HEK293 (cell line): Measurements from ENCODE around the gene HIVEP2.

Source experiments
- WT1 ChIP-seq: fragments of 450-650 bp; formaldehyde crosslinking; IDR thresholded peaks from 2 replicates; pipeline ENCODE4 v1.5.1; 2016; ENCODE audit warnings: missing biosample characterization, missing genetic modification characterization
- ZBTB44 ChIP-seq: fragments of 450-650 bp; IDR thresholded peaks from 2 replicates; pipeline ENCODE4 v1.5.1; 2018; ENCODE audit warnings: missing biosample characterization, mild to moderate bottlenecking, missing genetic modification characterization
- ZNF202 ChIP-seq: fragments of 450-650 bp; formaldehyde crosslinking; IDR thresholded peaks from 2 replicates; pipeline ENCODE4 v1.5.1; 2016; ENCODE audit warnings: missing biosample characterization, missing genetic modification characterization, borderline replicate concordance
- ZNF223 ChIP-seq: fragments of 450-650 bp; formaldehyde crosslinking; IDR thresholded peaks from 2 replicates; pipeline ENCODE4 v1.5.1; 2016; ENCODE audit warnings: missing biosample characterization, missing genetic modification characterization
- ZNF416 ChIP-seq: fragments of 450-650 bp; formaldehyde crosslinking; IDR thresholded peaks from 2 replicates; pipeline ENCODE4 v1.5.1; 2016; ENCODE audit warnings: missing biosample characterization, missing genetic modification characterization
- ZNF449 ChIP-seq: fragments of 450-650 bp; formaldehyde crosslinking; IDR thresholded peaks from 2 replicates; pipeline ENCODE4 v1.5.1; 2017; ENCODE audit warnings: missing biosample characterization, mild to moderate bottlenecking, missing genetic modification characterization, moderate library complexity
- ZNF555 ChIP-seq: fragments of 450-650 bp; formaldehyde crosslinking; conservative IDR thresholded peaks from 2 replicates; pipeline ENCODE4 v1.5.1; 2017; ENCODE audit warnings: missing biosample characterization, mild to moderate bottlenecking, missing genetic modification characterization, inconsistent platforms
- ZNF654 ChIP-seq: fragments of 450-650 bp; formaldehyde crosslinking; IDR thresholded peaks from 2 replicates; pipeline ENCODE4 v1.5.1; 2016; ENCODE audit warnings: low read depth, missing biosample characterization, missing genetic modification characterization
- ZNF660 ChIP-seq: fragments of 450-650 bp; IDR thresholded peaks from 2 replicates; pipeline ENCODE4 v1.5.1; 2018; ENCODE audit warnings: missing biosample characterization, mild to moderate bottlenecking, missing genetic modification characterization
- ZNF701 ChIP-seq: fragments of 450-650 bp; formaldehyde crosslinking; IDR thresholded peaks from 2 replicates; pipeline ENCODE4 v1.5.1; 2016; ENCODE audit warnings: missing biosample characterization, missing genetic modification characterization
- TF ChIP-seq, protein P1 (sequence below): fragments of 450-650 bp; formaldehyde crosslinking; conservative IDR thresholded peaks from 2 replicates; pipeline ENCODE4 v1.5.1; 2016; ENCODE audit warnings: low read depth, missing biosample characterization, missing genetic modification characterization
- TF ChIP-seq, protein P2 (sequence below): fragments of 450-650 bp; formaldehyde crosslinking; conservative IDR thresholded peaks from 2 replicates; pipeline ENCODE4 v1.5.1; 2016; ENCODE audit warnings: low read depth, missing biosample characterization, missing genetic modification characterization
- TF ChIP-seq, protein P3 (sequence below): fragments of 450-650 bp; IDR thresholded peaks from 2 replicates; pipeline ENCODE4 v1.5.1; 2018; ENCODE audit warnings: missing biosample characterization, missing genetic modification characterization

HIVEP2 gene

DNA sequence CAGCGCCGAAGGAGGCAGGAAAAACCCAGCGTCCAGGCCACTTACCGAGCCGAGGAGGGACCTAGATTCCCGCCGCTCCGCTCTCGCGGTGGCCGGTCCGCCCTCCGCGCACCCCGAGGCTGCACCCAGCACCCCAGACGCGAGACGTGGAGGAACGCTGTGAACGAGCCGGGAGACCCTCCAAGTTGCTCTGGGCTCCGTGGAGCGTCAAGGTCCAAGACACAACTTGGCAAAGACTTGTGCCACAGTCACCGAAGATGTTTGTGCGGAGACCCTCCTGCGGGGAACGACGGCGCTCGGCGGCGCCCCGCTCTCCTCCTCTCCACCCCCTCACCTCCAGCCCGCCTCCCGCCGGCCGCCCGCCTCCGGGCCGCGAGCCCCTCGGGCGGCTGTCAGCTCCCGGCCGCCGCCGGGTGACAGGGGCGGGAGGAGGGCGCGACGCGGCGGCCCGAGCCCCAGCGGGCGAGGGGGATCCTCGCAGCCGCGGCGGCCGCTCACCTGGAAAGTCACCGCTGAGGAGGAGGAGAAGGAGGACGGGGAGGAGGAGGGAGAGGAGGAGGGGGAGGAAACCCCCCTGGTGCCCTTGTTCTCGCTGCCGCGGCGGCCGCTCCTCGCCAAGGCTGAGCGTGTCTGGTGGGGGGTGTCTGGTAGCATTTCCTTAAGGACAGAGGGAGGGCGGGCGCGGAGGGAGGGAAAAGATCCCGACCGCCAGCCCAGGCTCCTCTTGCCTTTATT, 637 bp upstream of the HIVEP2 start (continued):
- TF ChIP-seq, protein P1, sequence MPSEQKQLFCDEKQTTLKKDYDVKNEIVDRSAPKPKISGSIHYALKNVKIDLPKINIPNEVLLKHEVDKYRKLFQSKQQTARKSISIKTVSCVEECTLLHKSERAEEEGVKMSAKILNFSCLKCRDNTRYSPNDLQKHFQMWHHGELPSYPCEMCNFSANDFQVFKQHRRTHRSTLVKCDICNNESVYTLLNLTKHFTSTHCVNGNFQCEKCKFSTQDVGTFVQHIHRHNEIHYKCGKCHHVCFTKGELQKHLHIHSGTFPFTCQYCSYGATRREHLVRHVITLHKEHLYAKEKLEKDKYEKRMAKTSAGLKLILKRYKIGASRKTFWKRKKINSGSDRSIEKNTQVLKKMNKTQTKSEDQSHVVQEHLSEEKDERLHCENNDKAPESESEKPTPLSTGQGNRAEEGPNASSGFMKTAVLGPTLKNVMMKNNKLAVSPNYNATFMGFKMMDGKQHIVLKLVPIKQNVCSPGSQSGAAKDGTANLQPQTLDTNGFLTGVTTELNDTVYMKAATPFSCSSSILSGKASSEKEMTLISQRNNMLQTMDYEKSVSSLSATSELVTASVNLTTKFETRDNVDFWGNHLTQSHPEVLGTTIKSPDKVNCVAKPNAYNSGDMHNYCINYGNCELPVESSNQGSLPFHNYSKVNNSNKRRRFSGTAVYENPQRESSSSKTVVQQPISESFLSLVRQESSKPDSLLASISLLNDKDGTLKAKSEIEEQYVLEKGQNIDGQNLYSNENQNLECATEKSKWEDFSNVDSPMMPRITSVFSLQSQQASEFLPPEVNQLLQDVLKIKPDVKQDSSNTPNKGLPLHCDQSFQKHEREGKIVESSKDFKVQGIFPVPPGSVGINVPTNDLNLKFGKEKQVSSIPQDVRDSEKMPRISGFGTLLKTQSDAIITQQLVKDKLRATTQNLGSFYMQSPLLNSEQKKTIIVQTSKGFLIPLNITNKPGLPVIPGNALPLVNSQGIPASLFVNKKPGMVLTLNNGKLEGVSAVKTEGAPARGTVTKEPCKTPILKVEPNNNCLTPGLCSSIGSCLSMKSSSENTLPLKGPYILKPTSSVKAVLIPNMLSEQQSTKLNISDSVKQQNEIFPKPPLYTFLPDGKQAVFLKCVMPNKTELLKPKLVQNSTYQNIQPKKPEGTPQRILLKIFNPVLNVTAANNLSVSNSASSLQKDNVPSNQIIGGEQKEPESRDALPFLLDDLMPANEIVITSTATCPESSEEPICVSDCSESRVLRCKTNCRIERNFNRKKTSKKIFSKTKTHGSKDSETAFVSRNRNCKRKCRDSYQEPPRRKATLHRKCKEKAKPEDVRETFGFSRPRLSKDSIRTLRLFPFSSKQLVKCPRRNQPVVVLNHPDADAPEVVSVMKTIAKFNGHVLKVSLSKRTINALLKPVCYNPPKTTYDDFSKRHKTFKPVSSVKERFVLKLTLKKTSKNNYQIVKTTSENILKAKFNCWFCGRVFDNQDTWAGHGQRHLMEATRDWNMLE (tag by site-specific recombination), result no peak
- TF ChIP-seq ZNF202, result no peak
- TF ChIP-seq, protein P2, sequence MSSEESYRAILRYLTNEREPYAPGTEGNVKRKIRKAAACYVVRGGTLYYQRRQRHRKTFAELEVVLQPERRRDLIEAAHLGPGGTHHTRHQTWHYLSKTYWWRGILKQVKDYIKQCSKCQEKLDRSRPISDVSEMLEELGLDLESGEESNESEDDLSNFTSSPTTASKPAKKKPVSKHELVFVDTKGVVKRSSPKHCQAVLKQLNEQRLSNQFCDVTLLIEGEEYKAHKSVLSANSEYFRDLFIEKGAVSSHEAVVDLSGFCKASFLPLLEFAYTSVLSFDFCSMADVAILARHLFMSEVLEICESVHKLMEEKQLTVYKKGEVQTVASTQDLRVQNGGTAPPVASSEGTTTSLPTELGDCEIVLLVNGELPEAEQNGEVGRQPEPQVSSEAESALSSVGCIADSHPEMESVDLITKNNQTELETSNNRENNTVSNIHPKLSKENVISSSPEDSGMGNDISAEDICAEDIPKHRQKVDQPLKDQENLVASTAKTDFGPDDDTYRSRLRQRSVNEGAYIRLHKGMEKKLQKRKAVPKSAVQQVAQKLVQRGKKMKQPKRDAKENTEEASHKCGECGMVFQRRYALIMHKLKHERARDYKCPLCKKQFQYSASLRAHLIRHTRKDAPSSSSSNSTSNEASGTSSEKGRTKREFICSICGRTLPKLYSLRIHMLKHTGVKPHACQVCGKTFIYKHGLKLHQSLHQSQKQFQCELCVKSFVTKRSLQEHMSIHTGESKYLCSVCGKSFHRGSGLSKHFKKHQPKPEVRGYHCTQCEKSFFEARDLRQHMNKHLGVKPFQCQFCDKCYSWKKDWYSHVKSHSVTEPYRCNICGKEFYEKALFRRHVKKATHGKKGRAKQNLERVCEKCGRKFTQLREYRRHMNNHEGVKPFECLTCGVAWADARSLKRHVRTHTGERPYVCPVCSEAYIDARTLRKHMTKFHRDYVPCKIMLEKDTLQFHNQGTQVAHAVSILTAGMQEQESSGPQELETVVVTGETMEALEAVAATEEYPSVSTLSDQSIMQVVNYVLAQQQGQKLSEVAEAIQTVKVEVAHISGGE (tag by site-specific recombination), result 0 out of 2 replicates have a peak, but pooled peaks have one; percentile 38
- no peak for TF ChIP-seq ZNF555 (tag by site-specific recombination)
- TF ChIP-seq ZBTB44 (tag by site-specific recombination), result no peak
- TF ChIP-seq, protein P3, sequence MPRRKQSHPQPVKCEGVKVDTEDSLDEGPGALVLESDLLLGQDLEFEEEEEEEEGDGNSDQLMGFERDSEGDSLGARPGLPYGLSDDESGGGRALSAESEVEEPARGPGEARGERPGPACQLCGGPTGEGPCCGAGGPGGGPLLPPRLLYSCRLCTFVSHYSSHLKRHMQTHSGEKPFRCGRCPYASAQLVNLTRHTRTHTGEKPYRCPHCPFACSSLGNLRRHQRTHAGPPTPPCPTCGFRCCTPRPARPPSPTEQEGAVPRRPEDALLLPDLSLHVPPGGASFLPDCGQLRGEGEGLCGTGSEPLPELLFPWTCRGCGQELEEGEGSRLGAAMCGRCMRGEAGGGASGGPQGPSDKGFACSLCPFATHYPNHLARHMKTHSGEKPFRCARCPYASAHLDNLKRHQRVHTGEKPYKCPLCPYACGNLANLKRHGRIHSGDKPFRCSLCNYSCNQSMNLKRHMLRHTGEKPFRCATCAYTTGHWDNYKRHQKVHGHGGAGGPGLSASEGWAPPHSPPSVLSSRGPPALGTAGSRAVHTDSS, result peak; percentile 37; the same call in 1 of the 2 replicates
- no peak for TF ChIP-seq ZNF701
- no peak for TF ChIP-seq ZNF223 (tag by site-specific recombination)
- no peak for TF ChIP-seq WT1 (tag by site-specific recombination)
- TF ChIP-seq ZNF449 (tag by site-specific recombination), result no peak
- no peak for TF ChIP-seq ZNF660 (tag by site-specific recombination)
- TF ChIP-seq ZNF416 (tag by site-specific recombination), result no peak
- no peak for TF ChIP-seq ZNF654 (tag by site-specific recombination)
